GM21390 (cell line): ENCODE data around the gene TK2.
A peak's percentile ranks its signal among the peaks of the same experiment; 100 is the strongest.
"Not testable (repeated sequence)": the region's sequence is repeated elsewhere in the genome, so short reads cannot be mapped to it uniquely, and the experiment has no call there.

Experiments
- ATAC-seq: cut with Tn5 transposase; IDR thresholded peaks from one replicate; pipeline ENCODE4 v1.9.1; 2021; ENCODE audit not compliant: unreplicated experiment

Gene TK2

GRCh38 chr16:66549284-66550131 lies at the start of gene TK2:
Gene TK2 (minus strand): TSS chr16:66550122. CDS start chr16:66550061, 61 bp downstream.
- peak; percentile 33 for ATAC-seq

GRCh38 chr16:66598111-66598510 lies 48.2 kb upstream of the TK2 start:
- no peak for ATAC-seq

- ATAC-seq, result no peak
These were observed 47.3 kb upstream of the TK2 start for GRCh38 chr16:66596986-66597848.

- not testable (repeated sequence) for ATAC-seq
These were observed 46.6 kb upstream of the TK2 start for GRCh38 chr16:66596559-66596958.

- ATAC-seq, result peak; percentile 44
These were observed 44.8 kb upstream of the TK2 start for GRCh38 chr16:66594739-66595138.

- ATAC-seq, result no peak
These were observed 42.9 kb upstream of the TK2 start for GRCh38 chr16:66592814-66593213.

- no peak for ATAC-seq
These were observed 42.3 kb upstream of the TK2 start for GRCh38 chr16:66592241-66592640.

- ATAC-seq, result no peak
These were observed 41.1 kb upstream of the TK2 start for GRCh38 chr16:66591018-66591417.

GRCh38 chr16:66590322-66590721 lies 40.4 kb upstream of the TK2 start:
- ATAC-seq, result no peak

GRCh38 chr16:66588981-66589713 lies 39.2 kb upstream of the TK2 start:
- ATAC-seq, result no peak

GRCh38 chr16:66587881-66588600 lies 38.1 kb upstream of the TK2 start:
- no peak for ATAC-seq

GRCh38 chr16:66585481-66586239 lies 35.7 kb upstream of the TK2 start:
- no peak for ATAC-seq

GRCh38 chr16:66581246-66581952 lies 31.5 kb upstream of the TK2 start:
- ATAC-seq, result no peak

- no peak for ATAC-seq
These were observed 30.8 kb upstream of the TK2 start for GRCh38 chr16:66580605-66581209.

- no peak for ATAC-seq
These were observed 29.0 kb upstream of the TK2 start, which contains the start of gene CMTM2 for GRCh38 chr16:66578651-66579531. Gene CMTM2 (plus strand): TSS chr16:66579463. CDS start chr16:66579608, 145 bp downstream.

- ATAC-seq, result no peak
These were observed 26.4 kb upstream of the TK2 start for GRCh38 chr16:66576296-66576695.

- no peak for ATAC-seq
These were observed 25.1 kb upstream of the TK2 start for GRCh38 chr16:66575060-66575459.

- no peak for ATAC-seq
These were observed 24.6 kb upstream of the TK2 start for GRCh38 chr16:66574531-66574930.
